Adrenal gland (tissue), 5 donors: Measurements from ENCODE around the gene GTF3C5.

ENCODE experiments used
- POLR2A ChIP-seq, 2 donors: fragments of 450-650 bp; IDR thresholded peaks; one replicate each; pipeline ENCODE4 v1.6.1; 2017; ENCODE audit warnings: antibody characterized with exemption in 2 of 2, mild to moderate bottlenecking in 2 of 2, moderate library complexity in 1 of 2
- TF ChIP-seq, protein P1 (sequence below), 6 experiments: fragments of 450-650 bp in 4 of 6; fragments of 200-600 bp in 2 of 6; sonication (generic) in 1 of 6; IDR thresholded peaks; 1 replicate in 5 of 6; 2 replicates in 1 of 6; pipeline versions ENCODE4 v1.5.1 to v1.8.0; 2016 to 2021; ENCODE audit warnings: antibody characterized with exemption in 6 of 6, mild to moderate bottlenecking in 2 of 6, moderate library complexity in 1 of 6
- donor health status: DM: no; HTN: no; CAD: no.

DNA sequence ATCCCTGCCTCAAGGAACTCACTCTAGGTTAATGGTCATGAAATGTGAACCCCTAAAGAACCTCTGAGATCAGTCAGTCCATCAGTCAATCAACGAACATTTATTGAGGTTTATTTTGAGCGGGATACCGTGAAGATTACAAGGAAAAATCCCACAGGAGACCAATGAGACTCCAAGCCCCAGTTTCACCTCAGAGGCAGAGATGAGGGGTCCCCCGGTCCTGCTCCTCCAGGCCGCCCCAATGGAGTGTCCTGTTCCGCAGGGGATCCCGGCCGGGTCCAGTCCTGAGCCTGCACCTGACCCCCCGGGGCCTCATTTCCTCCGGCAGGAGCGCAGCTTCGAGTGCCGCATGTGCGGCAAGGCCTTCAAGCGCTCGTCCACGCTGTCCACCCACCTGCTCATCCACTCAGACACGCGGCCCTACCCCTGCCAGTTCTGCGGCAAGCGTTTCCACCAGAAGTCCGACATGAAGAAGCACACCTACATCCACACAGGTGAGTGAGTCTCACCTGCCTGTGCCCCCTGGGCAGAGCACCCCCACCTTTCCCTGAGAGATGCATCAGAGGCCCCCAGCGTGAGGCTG is 41.3 kb upstream of the GTF3C5 start:
- no peak for TF ChIP-seq POLR2A (IDR thresholded peaks at IDR 0.05)
- TF ChIP-seq, protein P1, sequence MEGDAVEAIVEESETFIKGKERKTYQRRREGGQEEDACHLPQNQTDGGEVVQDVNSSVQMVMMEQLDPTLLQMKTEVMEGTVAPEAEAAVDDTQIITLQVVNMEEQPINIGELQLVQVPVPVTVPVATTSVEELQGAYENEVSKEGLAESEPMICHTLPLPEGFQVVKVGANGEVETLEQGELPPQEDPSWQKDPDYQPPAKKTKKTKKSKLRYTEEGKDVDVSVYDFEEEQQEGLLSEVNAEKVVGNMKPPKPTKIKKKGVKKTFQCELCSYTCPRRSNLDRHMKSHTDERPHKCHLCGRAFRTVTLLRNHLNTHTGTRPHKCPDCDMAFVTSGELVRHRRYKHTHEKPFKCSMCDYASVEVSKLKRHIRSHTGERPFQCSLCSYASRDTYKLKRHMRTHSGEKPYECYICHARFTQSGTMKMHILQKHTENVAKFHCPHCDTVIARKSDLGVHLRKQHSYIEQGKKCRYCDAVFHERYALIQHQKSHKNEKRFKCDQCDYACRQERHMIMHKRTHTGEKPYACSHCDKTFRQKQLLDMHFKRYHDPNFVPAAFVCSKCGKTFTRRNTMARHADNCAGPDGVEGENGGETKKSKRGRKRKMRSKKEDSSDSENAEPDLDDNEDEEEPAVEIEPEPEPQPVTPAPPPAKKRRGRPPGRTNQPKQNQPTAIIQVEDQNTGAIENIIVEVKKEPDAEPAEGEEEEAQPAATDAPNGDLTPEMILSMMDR (IDR thresholded peaks at IDR 0.05): no peak
